Neural progenitor cell (in vitro differentiated cells): ENCODE results near the gene PPP1R36. TPM values are rescaled to one million over a fixed set of nuclear protein-coding genes. Genes with fewer than 3 reads are reported as not detected.

Experiments
- DNase-seq: peaks from one replicate; pipeline ENCODE4 v3.0.0-alpha.2; 2016; ENCODE audit warnings: low spot score
- H2AFZ ChIP-seq: fragments of 200-600 bp; sonication (generic); replicated peaks from 2 replicates; pipeline ENCODE4 v1.6.1; 2016; ENCODE audit warnings: antibody characterized with exemption
- H3F3A ChIP-seq: fragments of 200-600 bp; sonication (generic); 2 replicates; pipeline ENCODE4 v1.6.1; 2016; ENCODE audit warnings: antibody characterized with exemption, low read depth
- H3K27ac ChIP-seq: fragments of 200-600 bp; sonication (generic); 2 replicates; pipeline ENCODE4 v1.5.1; 2016; ENCODE audit warnings: mild to moderate bottlenecking
- H3K27me3 ChIP-seq: fragments of 200-600 bp; sonication (generic); 2 replicates; pipeline ENCODE4 v1.6.1; 2016; ENCODE audit warnings: mild to moderate bottlenecking, moderate library complexity
- H3K36me3 ChIP-seq: fragments of 200-600 bp; sonication (generic); 2 replicates; pipeline ENCODE4 v1.5.1; 2016
- H3K4me1 ChIP-seq: fragments of 200-600 bp; sonication (generic); 2 replicates; pipeline ENCODE4 v1.6.1; 2016; ENCODE audit warnings: mixed run types
- H3K4me2 ChIP-seq: fragments of 200-600 bp; sonication (generic); 2 replicates; pipeline ENCODE4 v1.6.1; 2016
- H3K4me3 ChIP-seq: fragments of 200-600 bp; sonication (generic); 2 replicates; pipeline ENCODE4 v1.5.1; 2016
- H3K79me2 ChIP-seq: fragments of 200-600 bp; sonication (generic); 2 replicates; pipeline ENCODE4 v1.6.1; 2016; ENCODE audit warnings: low read depth
- H3K9ac ChIP-seq: fragments of 200-600 bp; sonication (generic); 2 replicates; pipeline ENCODE4 v1.6.1; 2016
- H3K9me3 ChIP-seq: fragments of 200-600 bp; sonication (generic); 2 replicates; pipeline ENCODE4 v1.5.1; 2016; ENCODE audit warnings: low read depth
- H4K20me1 ChIP-seq: fragments of 200-600 bp; sonication (generic); 2 replicates; pipeline ENCODE4 v1.6.1; 2016; ENCODE audit warnings: low read depth
- H3K27ac Mint-ChIP-seq: 3 replicates; pipeline ENCODE4 v1.8.0; 2021; ENCODE audit warnings: mixed read lengths
- H3K27me3 Mint-ChIP-seq: 2 replicates; pipeline ENCODE4 v1.8.0; 2022; ENCODE audit warnings: low read depth, mild to moderate bottlenecking, inconsistent platforms, moderate library complexity, mixed read lengths; ENCODE audit not compliant: insufficient read depth
- H3K36me3 Mint-ChIP-seq: 3 replicates; pipeline ENCODE4 v1.8.0; 2021; ENCODE audit warnings: mixed read lengths
- H3K4me1 Mint-ChIP-seq: 3 replicates; pipeline ENCODE4 v1.8.0; 2021; ENCODE audit warnings: mixed read lengths
- H3K4me3 Mint-ChIP-seq: 3 replicates; pipeline ENCODE4 v1.8.0; 2021; ENCODE audit warnings: mild to moderate bottlenecking, moderate library complexity, mixed read lengths
- H3K9me3 Mint-ChIP-seq: 3 replicates; pipeline ENCODE4 v1.8.0; 2020; ENCODE audit warnings: mixed read lengths
- CTCF ChIP-seq: fragments of 200-600 bp; sonication (generic); IDR thresholded peaks from 2 replicates; pipeline ENCODE4 v1.5.1; 2017; ENCODE audit warnings: antibody characterized with exemption, mild to moderate bottlenecking
- EZH2 ChIP-seq: fragments of 200-600 bp; sonication (generic); IDR thresholded peaks from 2 replicates; pipeline ENCODE4 v1.6.1; 2017; ENCODE audit warnings: antibody characterized with exemption, mild to moderate bottlenecking, moderate library complexity
- EZH2phosphoT487 ChIP-seq: fragments of 200-600 bp; sonication (generic); IDR thresholded peaks from 2 replicates; pipeline ENCODE4 v1.6.1; 2017; ENCODE audit warnings: antibody characterized with exemption
- small RNA-seq: library from RNA; depleted of rRNA; stranded (forward); fragments of <200 nt; gene quantifications from one replicate; pipeline ENCODE3, GENCODE V24; 2015
- total RNA-seq: library from RNA; depleted of rRNA; stranded (reverse); fragments of >200 nt; gene quantifications from 2 replicates; pipeline ENCODE4 v1.2.3, GENCODE V29; 2015; ENCODE audit warnings: low replicate concordance

PPP1R36 gene
- total RNA-seq, 1 donor from 2014 or later, result not detected

- no peak overlapping the region for H3K9ac ChIP-seq
- no peaks in the 10 kb centered on the region for H4K20me1 ChIP-seq
- no peak overlapping the region for H3K27ac ChIP-seq
- TF ChIP-seq CTCF (no peak), EZH2phosphoT487 (no peak)
- no peaks in the 10 kb centered on the region for H3K9me3 ChIP-seq
- no peak overlapping the region for H2AFZ ChIP-seq
- no peaks in the 10 kb centered on the region for H3K36me3 Mint-ChIP-seq
- H3K4me3 ChIP-seq, result no peak overlapping the region
- H3K9me3 Mint-ChIP-seq, result no peaks in the 10 kb centered on the region
- no peak overlapping the region for H3K27ac Mint-ChIP-seq
- H3K36me3 ChIP-seq, result no peaks in the 10 kb centered on the region
- H3K27me3 Mint-ChIP-seq, result peaks cover 12% of the 10 kb centered on the region
- no peaks in the 10 kb centered on the region for H3K27me3 ChIP-seq
- H3K4me2 ChIP-seq, result no peak overlapping the region
- peaks cover 8% of the 10 kb centered on the region for H3K4me1 Mint-ChIP-seq
- H3K79me2 ChIP-seq, result no peaks in the 10 kb centered on the region
- DNase-seq, result no peak
- peaks cover 15% of the 10 kb centered on the region for H3K4me1 ChIP-seq
- peaks cover 12% of the 10 kb centered on the region for H3F3A ChIP-seq
- no peak overlapping the region for H3K4me3 Mint-ChIP-seq
Measured at GRCh38 chr14:64637735-64638473, 88.1 kb downstream of the PPP1R36 start.

GRCh38 chr14:64638625-64639024 is 88.9 kb downstream of the PPP1R36 start:
- Histone ChIP-seq H3F3A (peaks cover 12% of the 10 kb centered on the region), H3K4me3 (no peak overlapping the region), H2AFZ (no peak overlapping the region), H3K9ac (no peak overlapping the region), H3K4me1 (peaks cover 15% of the 10 kb centered on the region), H3K4me2 (no peak overlapping the region), H3K27me3 (no peaks in the 10 kb centered on the region), H3K27ac (no peak overlapping the region), H3K79me2 (no peaks in the 10 kb centered on the region), H4K20me1 (no peaks in the 10 kb centered on the region), H3K9me3 (no peaks in the 10 kb centered on the region), H3K36me3 (no peaks in the 10 kb centered on the region)
- Mint-ChIP-seq H3K4me3 (no peak overlapping the region), H3K27ac (peak overlapping the region; percentile 67), H3K9me3 (peaks cover 1% of the 10 kb centered on the region), H3K36me3 (no peaks in the 10 kb centered on the region), H3K4me1 (peaks cover 8% of the 10 kb centered on the region), H3K27me3 (peaks cover 12% of the 10 kb centered on the region)
- DNase-seq, result no peak
- TF ChIP-seq EZH2phosphoT487 (no peak), EZH2 (no peak), CTCF (no peak)

Small RNA genes within 50 kb of the gene (small RNA-seq; reads per million reads assigned to genes)
- not detected for gene AL049869.4

Other genes starting within 250 kb of the PPP1R36 start
- 49.3 and 54.5 TPM in 2 replicates for gene MTHFD1, start 161.6 kb upstream of the PPP1R36 start, total RNA-seq
- gene AKAP5, start 84.5 kb upstream of the PPP1R36 start, total RNA-seq, result 2.4 and 3.2 TPM in 2 replicates
- gene ZBTB25, start 46.1 kb upstream of the PPP1R36 start, total RNA-seq, result 11.6 and 14.3 TPM in 2 replicates
- 40.9 and 53.3 TPM in 2 replicates for gene ZBTB1, start 45.2 kb upstream of the PPP1R36 start, total RNA-seq
- gene HSPA2, start 9.2 kb upstream of the PPP1R36 start, total RNA-seq, result 5.5 and 9.2 TPM in 2 replicates
- 12.6 and 50.0 TPM in 2 replicates for gene PLEKHG3, start 154.5 kb downstream of the PPP1R36 start, total RNA-seq